Right atrium auricular region (tissue), 2 donors: ENCODE data around the gene SLCO4A1. TPM values are rescaled to one million over a fixed set of nuclear protein-coding genes. Genes with fewer than 3 reads are reported as not detected.
"Not testable (repeated sequence)": the region's sequence is repeated elsewhere in the genome, so short reads cannot be mapped to it uniquely, and the experiment has no call there.

Experiments used
- DNase-seq: peaks from one replicate; pipeline ENCODE4 v3.0.0-alpha.2; 2019; ENCODE audit warnings: low spot score
- H3K27ac ChIP-seq, 2 donors: fragments of 200-600 bp; sonication (generic); 1 replicate in 1 of 2; 2 replicates in 1 of 2; pipeline ENCODE4 v1.5.1; 2016 to 2019
- H3K27me3 ChIP-seq, 2 donors: fragments of 200-600 bp; sonication (generic); one replicate each; pipeline versions ENCODE4 v1.5.1 to v1.6.0; 2017 to 2019
- H3K36me3 ChIP-seq: fragments of 200-600 bp; sonication (generic); one replicate; pipeline ENCODE4 v1.5.1; 2016
- H3K4me1 ChIP-seq, 2 donors: fragments of 200-600 bp; sonication (generic); one replicate each; pipeline versions ENCODE4 v1.5.1 to v1.6.0; 2017 to 2019
- H3K4me3 ChIP-seq, 2 donors: fragments of 200-600 bp; sonication (generic); 1 replicate in 1 of 2; 2 replicates in 1 of 2; pipeline ENCODE4 v1.5.1; 2017 to 2019; ENCODE audit warnings: mild to moderate bottlenecking in 1 of 2, moderate library complexity in 1 of 2
- H3K9me3 ChIP-seq, 2 donors: fragments of 200-600 bp; sonication (generic); one replicate each; pipeline ENCODE4 v1.5.1; 2019
- total RNA-seq, 2 donors: library from RNA; depleted of rRNA; stranded (reverse); fragments of >200 nt; gene quantifications; one replicate each; pipeline ENCODE4 v1.1.0, GENCODE V29; 2016
- TF ChIP-seq, protein P1 (sequence below), 2 donors: fragments of 200-600 bp; sonication (generic); IDR thresholded peaks; one replicate each; pipeline ENCODE4 v1.5.1; 2019; ENCODE audit warnings: antibody characterized with exemption in 2 of 2

SLCO4A1 gene
- total RNA-seq, 2 donors from 2014 or later, result 13.4 to 19.8 TPM

DNA sequence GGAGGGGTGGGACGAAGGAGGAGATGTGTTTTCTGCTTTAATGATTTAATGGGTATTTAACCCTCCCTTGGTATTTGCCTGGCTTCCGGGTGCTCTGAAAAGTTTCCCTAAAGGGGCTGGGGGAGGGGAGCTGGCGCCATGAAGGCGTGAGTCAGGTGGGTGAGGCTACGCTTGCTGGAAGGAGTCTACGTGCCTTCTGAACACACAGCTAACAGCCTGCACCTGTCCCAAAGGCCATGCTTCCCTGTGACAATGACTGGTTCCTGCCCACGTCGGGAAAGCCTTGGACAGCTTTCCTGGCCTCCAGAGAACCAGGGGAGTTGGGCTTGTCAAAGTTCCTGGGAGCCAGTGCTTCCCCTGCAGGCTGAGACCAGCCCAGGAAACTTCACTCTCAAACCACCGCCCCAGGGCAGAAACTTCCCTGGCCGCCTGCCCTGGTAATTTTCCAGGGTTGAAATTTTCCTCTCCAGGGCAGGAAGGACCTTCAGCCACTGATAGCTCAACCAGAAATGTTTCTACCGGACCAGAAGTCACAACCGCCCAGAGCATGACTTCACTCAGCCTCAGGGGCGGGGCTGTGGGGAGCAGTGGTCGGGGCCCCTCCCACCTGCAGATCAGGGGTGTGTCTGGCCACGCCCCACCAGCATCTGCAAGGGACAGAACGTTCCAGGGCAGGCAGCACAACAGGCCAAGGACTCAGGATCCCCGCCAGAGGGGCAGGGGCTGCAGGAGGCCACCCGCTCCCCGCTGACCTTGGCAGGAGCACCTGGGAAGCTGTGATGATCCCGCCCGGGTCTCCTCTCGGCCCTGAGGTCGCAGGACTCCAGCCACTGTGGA is 18.6 kb upstream of the SLCO4A1 start:
- H3K27me3 ChIP-seq, result no peaks in the 10 kb centered on the region
- peak overlapping the region; percentile 87 for H3K27ac ChIP-seq
- H3K4me3 ChIP-seq, result peak overlapping the region in 1 of 2 donors; percentile 21
- peak; percentile 97 for DNase-seq
- H3K36me3 ChIP-seq, result no peaks in the 10 kb centered on the region
- H3K4me1 ChIP-seq, result peaks cover 0 to 54% of the 10 kb centered on the region in 2 donors
- H3K9me3 ChIP-seq, result no peaks in the 10 kb centered on the region
- TF ChIP-seq, protein P1, sequence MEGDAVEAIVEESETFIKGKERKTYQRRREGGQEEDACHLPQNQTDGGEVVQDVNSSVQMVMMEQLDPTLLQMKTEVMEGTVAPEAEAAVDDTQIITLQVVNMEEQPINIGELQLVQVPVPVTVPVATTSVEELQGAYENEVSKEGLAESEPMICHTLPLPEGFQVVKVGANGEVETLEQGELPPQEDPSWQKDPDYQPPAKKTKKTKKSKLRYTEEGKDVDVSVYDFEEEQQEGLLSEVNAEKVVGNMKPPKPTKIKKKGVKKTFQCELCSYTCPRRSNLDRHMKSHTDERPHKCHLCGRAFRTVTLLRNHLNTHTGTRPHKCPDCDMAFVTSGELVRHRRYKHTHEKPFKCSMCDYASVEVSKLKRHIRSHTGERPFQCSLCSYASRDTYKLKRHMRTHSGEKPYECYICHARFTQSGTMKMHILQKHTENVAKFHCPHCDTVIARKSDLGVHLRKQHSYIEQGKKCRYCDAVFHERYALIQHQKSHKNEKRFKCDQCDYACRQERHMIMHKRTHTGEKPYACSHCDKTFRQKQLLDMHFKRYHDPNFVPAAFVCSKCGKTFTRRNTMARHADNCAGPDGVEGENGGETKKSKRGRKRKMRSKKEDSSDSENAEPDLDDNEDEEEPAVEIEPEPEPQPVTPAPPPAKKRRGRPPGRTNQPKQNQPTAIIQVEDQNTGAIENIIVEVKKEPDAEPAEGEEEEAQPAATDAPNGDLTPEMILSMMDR (IDR thresholded peaks at IDR 0.05), result no peak

DNA sequence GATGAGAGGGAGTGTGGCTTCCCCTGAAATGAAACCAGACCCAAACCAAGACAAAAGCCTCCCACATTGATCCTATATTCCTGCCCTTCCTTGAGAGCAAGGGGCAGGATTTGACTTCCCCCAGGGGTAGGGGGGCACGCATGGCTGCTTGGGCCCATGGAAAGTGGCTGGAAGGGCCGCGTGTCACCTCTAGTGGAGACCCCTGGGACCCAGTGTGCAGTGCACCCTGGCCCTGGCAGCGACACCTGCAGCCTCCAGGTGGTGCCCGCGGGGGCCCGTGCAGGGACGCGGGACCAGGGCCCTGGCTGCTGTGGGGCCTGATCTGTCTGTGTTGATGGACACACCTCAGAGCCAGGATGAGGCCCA is 18.0 kb upstream of the SLCO4A1 start:
- Histone ChIP-seq H3K9me3 (no peaks in the 10 kb centered on the region), H3K4me1 (peaks cover 0 to 48% of the 10 kb centered on the region in 2 donors), H3K27ac (peak overlapping the region; percentile 87), H3K27me3 (no peaks in the 10 kb centered on the region), H3K4me3 (peak overlapping the region in 1 of 2 donors; percentile 21), H3K36me3 (no peaks in the 10 kb centered on the region)
- no peak for DNase-seq
- TF ChIP-seq, protein P1 (IDR thresholded peaks at IDR 0.05), result peak in 1 of 2 donors; percentile 8

DNA sequence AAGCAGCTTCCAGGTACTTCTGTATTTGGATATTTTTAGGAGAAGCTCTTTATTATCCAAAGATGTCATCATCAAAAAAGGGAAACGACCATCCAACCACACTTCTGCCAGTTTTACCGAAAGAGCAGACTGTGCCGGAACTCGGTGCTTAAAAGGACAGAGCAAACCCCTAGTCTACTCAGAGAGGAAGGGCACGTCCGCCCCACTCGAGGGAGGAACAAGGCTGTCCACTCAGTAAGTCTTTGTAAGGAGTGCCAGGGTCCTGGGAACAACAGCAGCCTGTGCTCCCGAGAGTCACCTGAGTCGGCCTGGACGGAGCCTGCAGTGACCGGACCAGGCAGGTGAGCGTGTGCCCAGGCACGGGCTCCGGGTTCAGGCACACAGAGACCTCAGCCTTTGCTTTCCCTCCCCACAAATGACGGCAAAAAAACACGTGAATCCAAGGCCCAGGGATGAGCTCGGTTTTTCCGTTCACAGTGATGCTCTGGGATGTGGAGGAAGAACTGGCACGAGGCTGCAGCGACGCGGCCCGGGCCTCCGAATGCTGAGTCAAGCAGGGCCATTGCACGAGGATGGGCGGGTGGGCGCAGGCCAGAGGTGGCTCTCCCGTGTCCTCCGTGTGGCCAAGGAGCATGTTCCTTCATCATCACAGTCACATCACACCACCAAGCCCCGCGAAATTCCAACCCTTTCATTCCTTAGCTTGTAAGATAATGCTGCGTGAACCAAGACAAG is 17.4 kb upstream of the SLCO4A1 start:
- TF ChIP-seq, protein P1 (IDR thresholded peaks at IDR 0.05), result no peak
- H3K4me1 ChIP-seq, result peaks cover 0 to 47% of the 10 kb centered on the region in 2 donors
- H3K4me3 ChIP-seq, result no peak overlapping the region
- no peaks in the 10 kb centered on the region for H3K36me3 ChIP-seq
- no peak for DNase-seq
- no peaks in the 10 kb centered on the region for H3K27me3 ChIP-seq
- no peaks in the 10 kb centered on the region for H3K9me3 ChIP-seq
- H3K27ac ChIP-seq, result peak overlapping the region; percentile 87

DNA sequence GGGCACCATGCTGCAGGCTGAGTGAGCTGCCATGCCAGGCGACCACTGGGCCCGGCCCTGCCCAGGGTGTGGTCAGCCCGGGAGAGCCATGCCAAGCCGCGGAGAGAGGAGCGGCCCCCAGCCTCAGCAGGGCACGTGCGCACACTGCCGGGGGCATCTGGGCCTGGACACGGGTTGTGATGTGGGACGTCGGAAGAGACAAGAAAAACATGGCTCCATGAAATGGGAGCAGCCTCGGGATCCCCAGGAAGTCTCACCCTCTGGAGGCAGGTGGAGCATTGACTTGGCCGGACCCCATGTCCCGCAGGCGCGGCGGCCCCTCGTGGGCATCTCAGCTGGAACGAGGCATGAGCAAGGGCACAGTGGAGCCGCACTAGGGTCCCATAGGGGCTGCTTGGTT is 16.8 kb upstream of the SLCO4A1 start:
- peaks cover 0 to 47% of the 10 kb centered on the region in 2 donors for H3K4me1 ChIP-seq
- no peak for DNase-seq
- H3K4me3 ChIP-seq, result no peak overlapping the region
- H3K27ac ChIP-seq, result peak overlapping the region; percentile 87
- no peaks in the 10 kb centered on the region for H3K9me3 ChIP-seq
- H3K36me3 ChIP-seq, result no peaks in the 10 kb centered on the region
- TF ChIP-seq, protein P1 (IDR thresholded peaks at IDR 0.05), result no peak
- H3K27me3 ChIP-seq, result no peaks in the 10 kb centered on the region

DNA sequence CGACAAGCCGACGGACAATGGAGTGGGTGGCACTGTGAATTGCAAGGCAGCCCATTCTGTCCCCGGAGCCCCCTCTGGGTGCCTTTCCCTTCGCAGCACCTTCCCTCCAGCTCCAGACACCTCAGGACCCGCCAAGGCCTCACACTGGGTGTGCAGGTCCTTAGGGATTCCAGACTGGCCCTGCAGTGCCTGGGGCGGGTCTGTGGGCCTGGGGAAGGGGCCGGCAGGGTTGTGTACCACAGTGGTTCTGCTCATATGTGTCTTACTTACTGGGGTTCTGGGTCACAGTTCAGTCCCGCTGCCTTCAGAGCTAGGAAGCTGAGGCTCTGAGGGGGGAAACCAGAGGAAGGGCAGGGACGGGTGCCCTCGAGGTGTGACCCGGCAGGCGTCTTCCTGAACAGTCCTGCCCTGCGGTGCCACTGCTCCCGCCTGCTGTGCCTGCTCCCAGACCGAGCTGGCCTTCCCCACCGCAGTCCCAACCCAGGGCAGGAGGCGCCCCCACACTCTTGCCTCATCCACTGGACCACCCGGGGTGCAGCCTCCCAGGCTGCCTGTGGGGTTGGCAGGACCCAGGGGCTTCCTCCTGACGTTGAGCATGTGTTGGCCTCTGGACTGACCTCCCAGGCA is 16.3 kb upstream of the SLCO4A1 start:
- H3K27ac ChIP-seq, result peak overlapping the region in 1 of 2 donors; percentile 39
- TF ChIP-seq, protein P1 (IDR thresholded peaks at IDR 0.05), result no peak
- H3K4me1 ChIP-seq, result peaks cover 0 to 47% of the 10 kb centered on the region in 2 donors
- H3K9me3 ChIP-seq, result no peaks in the 10 kb centered on the region
- no peaks in the 10 kb centered on the region for H3K27me3 ChIP-seq
- H3K36me3 ChIP-seq, result no peaks in the 10 kb centered on the region
- H3K4me3 ChIP-seq, result no peak overlapping the region
- DNase-seq, result no peak

DNA sequence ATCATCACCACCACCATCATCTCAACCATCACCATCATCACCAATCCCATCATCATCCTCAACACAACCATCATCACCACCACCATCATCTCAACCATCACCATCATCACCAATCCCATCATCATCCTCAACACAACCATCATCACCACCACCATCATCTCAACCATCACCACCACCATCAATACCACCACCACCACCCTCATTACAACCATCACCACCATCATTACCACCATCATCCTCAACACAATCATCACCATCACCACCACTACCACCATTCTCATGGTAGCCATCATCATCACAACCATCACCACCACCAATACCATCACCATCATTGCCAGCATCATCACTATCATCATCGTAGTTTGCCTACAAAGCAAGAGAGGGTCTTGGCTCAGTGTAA is 14.9 kb upstream of the SLCO4A1 start:
- not testable (repeated sequence) for H3K27me3 ChIP-seq, H3K36me3 ChIP-seq, DNase-seq, H3K27ac ChIP-seq, H3K4me3 ChIP-seq, H3K9me3 ChIP-seq
- H3K4me1 ChIP-seq, result peaks cover 0 to 33% of the 10 kb centered on the region in 2 donors
